ENCODE results near the gene NAALAD2.
"Not testable (repeated sequence)": the region's sequence is repeated elsewhere in the genome, so short reads cannot be mapped to it uniquely, and the experiment has no call there.

Gene NAALAD2

GRCh38 chr11:90192869-90193582 lies 58.6 kb downstream of the NAALAD2 start:
- no peak for DNase-seq (ENCODE audit: low read depth)

GRCh38 chr11:90197377-90197776 lies 62.9 kb downstream of the NAALAD2 start:
- no peak for DNase-seq (ENCODE audit: low read depth)

GRCh38 chr11:90202342-90202741 lies 67.9 kb downstream of the NAALAD2 start:
- no peak for DNase-seq (ENCODE audit: low read depth)

GRCh38 chr11:90204407-90204806 lies 69.9 kb downstream of the NAALAD2 start:
- DNase-seq (ENCODE audit: low read depth), result no peak

GRCh38 chr11:90204832-90205646 lies 70.6 kb downstream of the NAALAD2 start:
- DNase-seq (ENCODE audit: low read depth), result no peak

- not testable (repeated sequence) for DNase-seq (ENCODE audit: low read depth)
These were observed 73.5 kb downstream of the NAALAD2 start for GRCh38 chr11:90207992-90208391.

DNA sequence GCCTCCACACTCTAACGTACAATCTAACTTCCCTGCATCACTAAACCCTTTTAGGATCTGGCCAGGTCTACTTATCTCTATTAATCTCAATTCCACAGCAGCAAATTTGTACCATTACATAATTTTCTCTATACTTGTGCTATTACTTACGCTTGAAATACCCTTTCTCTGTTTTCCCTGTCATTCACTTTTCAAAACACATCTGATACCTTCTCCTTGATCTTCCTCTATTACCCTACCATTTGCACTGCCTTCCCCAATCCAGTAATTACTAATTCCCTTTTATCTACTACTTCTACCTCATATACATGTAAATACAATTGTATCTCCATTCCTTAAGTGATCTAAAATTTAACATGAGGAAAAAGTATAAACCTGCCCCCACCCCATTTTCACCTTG lies 74.4 kb downstream of the NAALAD2 start:
- DNase-seq (ENCODE audit: low read depth), result no peak

DNA sequence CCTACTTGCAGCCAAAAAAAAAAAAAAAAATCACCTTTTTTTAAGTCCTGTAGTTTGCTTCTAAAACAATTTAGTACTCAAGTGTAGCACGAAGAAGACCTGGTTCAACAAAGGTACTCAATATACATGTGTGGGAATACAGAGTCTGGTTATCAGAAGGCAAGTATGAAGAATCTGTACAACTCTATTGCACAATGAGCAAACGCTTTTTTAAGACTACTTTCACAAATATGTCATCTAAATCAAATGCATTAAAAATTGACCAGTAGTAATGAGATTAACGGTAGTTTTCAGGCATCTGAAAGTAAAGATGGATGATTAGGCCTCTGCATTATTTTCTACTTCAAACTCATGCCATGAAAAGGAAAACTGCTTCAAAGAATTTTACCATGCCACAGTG lies 78.9 kb downstream of the NAALAD2 start:
- no peak for DNase-seq (ENCODE audit: low read depth)

GRCh38 chr11:90216611-90217010 lies 82.1 kb downstream of the NAALAD2 start:
- no peak for DNase-seq (ENCODE audit: low read depth)

- no peak for DNase-seq (ENCODE audit: low read depth)
These were observed 84.1 kb downstream of the NAALAD2 start for GRCh38 chr11:90218606-90219005.

GRCh38 chr11:90219438-90219837 lies 85.0 kb downstream of the NAALAD2 start:
- no peak for DNase-seq (ENCODE audit: low read depth)

DNA sequence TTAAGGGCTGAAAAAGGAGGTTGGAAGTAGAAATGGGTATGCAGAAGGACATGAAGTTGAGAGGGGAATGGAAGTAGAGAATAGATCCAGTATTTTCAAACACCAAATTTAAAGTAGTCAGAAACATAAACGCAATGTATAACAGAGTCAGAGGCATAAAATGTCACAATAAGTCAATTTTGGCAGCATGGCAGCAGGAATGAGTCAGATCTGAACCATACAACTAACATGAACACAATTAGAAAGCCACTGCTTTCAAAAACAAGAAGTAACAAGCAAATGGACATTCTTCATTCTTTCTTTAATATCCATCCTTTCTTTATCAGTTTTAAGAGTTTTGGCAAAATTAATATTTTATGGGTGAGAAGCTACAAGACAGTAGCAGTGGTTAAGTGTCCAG lies 85.9 kb downstream of the NAALAD2 start:
- no peak for DNase-seq (ENCODE audit: low read depth)

DNA sequence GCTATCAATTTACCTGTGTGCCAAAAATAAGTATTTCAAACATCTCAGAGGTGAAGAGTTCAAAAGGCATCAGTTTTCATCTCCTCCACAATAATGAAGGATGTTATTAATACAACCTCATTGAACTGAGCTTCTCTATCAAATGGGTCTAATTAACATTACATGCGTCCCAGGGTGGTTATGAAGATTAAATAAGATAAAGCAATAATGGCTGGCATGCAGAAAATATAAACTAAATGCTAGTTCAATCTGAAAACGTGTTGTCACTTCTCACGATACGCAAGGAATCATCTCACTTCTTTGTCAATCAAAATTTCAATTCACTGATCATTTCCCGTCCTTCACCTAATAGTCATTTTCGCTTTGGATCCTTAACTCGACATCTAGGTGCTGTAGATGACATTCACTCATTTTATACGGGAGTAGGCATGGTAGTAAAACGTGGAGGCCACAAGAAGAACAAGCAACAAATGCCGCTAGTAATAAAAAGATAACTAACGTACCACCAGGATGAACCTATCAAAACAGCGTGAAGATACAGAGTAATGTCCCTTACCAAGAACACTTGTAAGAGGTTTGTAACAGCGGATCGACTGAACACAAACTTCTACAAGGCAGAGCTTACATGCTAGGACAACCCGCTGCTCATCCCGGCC lies 87.5 kb downstream of the NAALAD2 start:
- DNase-seq (ENCODE audit: low read depth), result no peak

DNA sequence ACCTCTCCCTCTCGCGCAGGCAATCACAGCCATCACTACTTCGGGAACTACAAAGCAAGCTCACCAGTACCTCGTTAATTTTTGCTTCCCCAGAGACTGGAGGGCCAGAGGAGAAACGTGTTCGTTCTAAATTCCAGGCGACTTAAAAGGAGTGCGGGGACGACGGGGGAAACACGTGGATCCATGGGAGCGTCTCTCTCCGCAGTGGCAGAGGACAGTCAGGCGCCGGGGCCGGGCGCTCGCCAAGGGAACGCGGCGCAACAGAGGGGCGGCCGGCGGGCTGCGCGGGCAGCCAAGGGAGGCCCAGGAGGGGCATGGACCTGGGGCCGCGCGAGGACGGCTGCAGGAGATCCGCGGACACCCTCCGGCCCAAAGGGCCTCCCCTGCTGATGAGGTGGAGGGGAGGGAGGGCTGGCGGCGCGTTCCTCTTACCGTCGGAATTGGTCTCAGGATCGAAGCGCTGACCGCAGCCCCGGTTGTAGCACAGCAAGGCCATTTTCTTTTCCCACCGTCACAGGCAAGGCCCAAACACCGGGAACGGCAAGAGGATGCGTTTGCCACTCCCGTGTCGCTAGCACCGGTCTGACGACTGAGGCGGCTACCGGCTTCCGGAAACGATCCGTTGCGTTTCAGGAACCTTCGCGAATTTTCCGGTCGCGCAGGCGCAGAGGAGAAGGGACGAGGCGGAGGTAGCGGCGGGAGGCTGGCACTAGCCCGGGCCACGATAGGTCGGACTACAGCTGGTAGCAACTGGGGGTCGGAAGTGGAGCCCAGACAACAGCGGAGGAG lies 88.2 kb downstream of the NAALAD2 start, which contains the start of gene CHORDC1:
Gene CHORDC1, minus strand, starts transcription at position 591 of the 789 bp plus-strand sequence. Its CDS starts 95 bp downstream, at position 496.
- peak; percentile 90 for DNase-seq (ENCODE audit: low read depth)

- no peak for DNase-seq (ENCODE audit: low read depth)
These were observed 88.8 kb downstream of the NAALAD2 start for GRCh38 chr11:90223248-90223585.

- DNase-seq (ENCODE audit: low read depth), result no peak
These were observed 93.6 kb downstream of the NAALAD2 start for GRCh38 chr11:90228056-90228455.

- DNase-seq (ENCODE audit: low read depth), result no peak
These were observed 95.3 kb downstream of the NAALAD2 start for GRCh38 chr11:90229791-90230190.

GRCh38 chr11:90234977-90235376 lies 100.5 kb downstream of the NAALAD2 start:
- no peak for DNase-seq (ENCODE audit: low read depth)

DNA sequence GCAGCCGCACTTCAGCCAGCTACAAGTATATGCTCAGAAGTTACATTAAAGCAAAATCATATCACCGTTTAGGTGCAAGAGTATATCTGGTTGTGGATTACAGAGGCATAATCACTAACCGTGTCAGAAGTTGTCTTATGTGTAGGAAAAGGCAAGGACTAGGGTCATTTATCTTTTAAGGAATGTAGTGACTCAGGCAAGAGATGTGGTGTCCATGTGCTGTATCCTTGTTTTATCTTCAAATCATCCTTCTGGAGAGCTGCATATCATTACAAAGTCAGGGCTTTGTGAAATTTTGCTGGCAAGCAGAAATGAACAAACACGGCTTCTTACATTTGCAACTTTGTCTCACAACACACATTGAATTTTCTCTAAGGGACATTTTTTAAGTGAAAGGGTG lies 101.1 kb downstream of the NAALAD2 start:
- no peak for DNase-seq (ENCODE audit: low read depth)

DNA sequence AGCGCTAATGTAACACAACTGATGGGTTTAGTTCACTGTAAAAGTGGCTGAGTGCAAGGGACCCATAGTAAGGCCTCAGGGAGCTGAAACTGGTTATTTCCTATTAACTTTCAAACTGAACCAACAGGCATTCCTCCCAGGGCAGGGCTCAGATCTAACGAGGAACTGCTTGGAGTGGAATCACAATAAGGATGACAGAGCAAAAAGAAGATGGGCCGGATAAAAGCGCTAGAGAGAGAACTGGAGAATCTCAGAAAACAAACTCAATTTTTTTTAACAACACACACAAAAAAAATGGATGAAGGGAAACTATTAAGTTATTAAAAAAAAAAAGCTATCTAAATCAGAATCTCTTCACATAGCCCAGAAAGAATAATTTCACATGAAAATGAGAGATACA lies 102.5 kb downstream of the NAALAD2 start:
- no peak for DNase-seq (ENCODE audit: low read depth)

DNA sequence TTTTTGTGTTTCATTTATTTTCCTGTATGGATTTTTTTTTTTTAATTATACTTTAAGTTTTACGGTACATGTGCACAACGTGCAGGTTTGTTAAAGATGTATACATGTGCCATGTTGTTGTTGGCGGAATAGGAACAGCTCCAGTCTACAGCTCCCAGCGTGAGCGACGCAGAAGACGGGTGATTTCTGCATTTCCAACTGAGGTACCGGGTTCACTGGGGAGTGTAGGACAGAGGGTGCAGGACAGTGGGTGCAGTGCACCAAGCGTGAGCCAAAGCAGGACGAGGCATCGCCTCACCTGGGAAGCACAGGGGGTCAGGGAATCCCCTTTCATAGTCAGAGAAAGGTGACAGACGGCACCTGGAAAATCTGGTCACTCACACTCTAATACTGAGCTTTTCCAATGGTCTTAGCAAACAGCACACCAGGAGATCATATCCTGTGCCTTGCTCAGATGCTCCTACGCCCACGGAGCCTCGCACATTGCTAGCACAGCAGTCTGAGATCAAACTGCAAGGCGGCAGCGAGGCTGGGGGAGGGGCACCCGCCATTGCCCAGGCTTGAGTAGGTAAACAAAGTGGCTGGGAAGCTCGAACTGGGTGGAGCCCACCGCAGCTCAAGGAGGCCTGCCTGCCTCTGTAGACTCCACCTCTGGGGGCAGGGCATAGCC lies 105.6 kb downstream of the NAALAD2 start:
- DNase-seq (ENCODE audit: low read depth), result not testable (repeated sequence)

- no peak for DNase-seq (ENCODE audit: low read depth)
These were observed 107.0 kb downstream of the NAALAD2 start for GRCh38 chr11:90241414-90241813.
